IMR-90 (cell line): ENCODE data around the gene ZNF451.

Experiments used
- BHLHE40 ChIP-seq: fragments of 150-350 bp; IDR thresholded peaks from 2 replicates; pipeline ENCODE4 v1.6.1; 2016; ENCODE audit warnings: mild to moderate bottlenecking, low read depth, low read length
- CEBPB ChIP-seq: IDR thresholded peaks from 2 replicates; pipeline ENCODE4 v1.6.1; 2012; ENCODE audit warnings: low read depth, low read length, improper control_type of control experiment
- CHD1 ChIP-seq: IDR thresholded peaks from 2 replicates; pipeline ENCODE4 v1.6.1; 2012; ENCODE audit warnings: low read depth, low read length, improper control_type of control experiment
- MAZ ChIP-seq: IDR thresholded peaks from 2 replicates; pipeline ENCODE4 v1.6.1; 2012; ENCODE audit warnings: low read depth, mild to moderate bottlenecking, low read length, improper control_type of control experiment, moderate library complexity, borderline replicate concordance
- MXI1 ChIP-seq: IDR thresholded peaks from 2 replicates; pipeline ENCODE4 v1.6.1; 2012; ENCODE audit warnings: low read depth, mild to moderate bottlenecking, low read length, moderate library complexity, borderline replicate concordance
- POLR2A ChIP-seq: IDR thresholded peaks from 2 replicates; pipeline ENCODE4 v1.6.1; 2012; ENCODE audit warnings: mild to moderate bottlenecking, low read depth, low read length
- RAD21 ChIP-seq: IDR thresholded peaks from 2 replicates; pipeline ENCODE4 v1.6.1; 2012; ENCODE audit warnings: low read length, improper control_type of control experiment
- RFX5 ChIP-seq: IDR thresholded peaks from 2 replicates; pipeline ENCODE4 v1.8.0; 2012; ENCODE audit warnings: low read depth, mild to moderate bottlenecking, low read length, moderate library complexity
- SMC3 ChIP-seq: fragments of 150-350 bp; IDR thresholded peaks from 2 replicates; pipeline ENCODE4 v1.6.1; 2016; ENCODE audit warnings: low read depth, mild to moderate bottlenecking, antibody characterized with exemption, low read length, moderate library complexity
- TF ChIP-seq, protein P1 (sequence below): conservative IDR thresholded peaks from 2 replicates; pipeline ENCODE4 v1.5.1; 2012; ENCODE audit warnings: mild to moderate bottlenecking, low read depth, low read length, improper control_type of control experiment
- TF ChIP-seq, protein P2 (sequence below): fragments of 150-350 bp; IDR thresholded peaks from 2 replicates; pipeline ENCODE4 v1.6.1; 2017; ENCODE audit warnings: mild to moderate bottlenecking, antibody characterized with exemption, low read length, low read depth
- TF ChIP-seq, protein P3 (sequence below): fragments of 150-350 bp; IDR thresholded peaks from 2 replicates; pipeline ENCODE4 v1.6.1; 2016; ENCODE audit warnings: low read depth, mild to moderate bottlenecking, low read length, moderate library complexity, borderline replicate concordance

DNA sequence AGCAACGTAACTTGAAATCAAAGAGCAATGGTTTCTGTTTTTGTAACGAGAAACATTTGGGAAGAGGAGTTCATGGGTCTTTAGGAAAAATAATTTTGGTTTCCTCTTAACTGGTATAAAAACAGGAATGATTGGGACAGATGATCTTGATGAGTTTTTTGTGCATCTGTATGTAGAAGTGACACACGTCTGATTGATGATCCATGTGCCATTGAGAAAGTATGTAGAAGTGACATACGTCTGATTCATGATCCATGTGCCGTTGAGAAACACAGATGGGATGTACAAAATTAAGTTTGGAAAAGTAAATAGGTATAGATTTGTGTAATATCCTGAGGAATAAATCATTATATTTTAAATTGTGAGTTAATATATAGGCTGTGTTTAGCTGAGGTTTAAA lies 41.4 kb upstream of the ZNF451 start:
- TF ChIP-seq RFX5, result no peak
- TF ChIP-seq, protein P1, sequence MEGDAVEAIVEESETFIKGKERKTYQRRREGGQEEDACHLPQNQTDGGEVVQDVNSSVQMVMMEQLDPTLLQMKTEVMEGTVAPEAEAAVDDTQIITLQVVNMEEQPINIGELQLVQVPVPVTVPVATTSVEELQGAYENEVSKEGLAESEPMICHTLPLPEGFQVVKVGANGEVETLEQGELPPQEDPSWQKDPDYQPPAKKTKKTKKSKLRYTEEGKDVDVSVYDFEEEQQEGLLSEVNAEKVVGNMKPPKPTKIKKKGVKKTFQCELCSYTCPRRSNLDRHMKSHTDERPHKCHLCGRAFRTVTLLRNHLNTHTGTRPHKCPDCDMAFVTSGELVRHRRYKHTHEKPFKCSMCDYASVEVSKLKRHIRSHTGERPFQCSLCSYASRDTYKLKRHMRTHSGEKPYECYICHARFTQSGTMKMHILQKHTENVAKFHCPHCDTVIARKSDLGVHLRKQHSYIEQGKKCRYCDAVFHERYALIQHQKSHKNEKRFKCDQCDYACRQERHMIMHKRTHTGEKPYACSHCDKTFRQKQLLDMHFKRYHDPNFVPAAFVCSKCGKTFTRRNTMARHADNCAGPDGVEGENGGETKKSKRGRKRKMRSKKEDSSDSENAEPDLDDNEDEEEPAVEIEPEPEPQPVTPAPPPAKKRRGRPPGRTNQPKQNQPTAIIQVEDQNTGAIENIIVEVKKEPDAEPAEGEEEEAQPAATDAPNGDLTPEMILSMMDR, result no peak
- no peak for TF ChIP-seq MAZ
- no peak for TF ChIP-seq RAD21
- no peak for TF ChIP-seq CHD1
- no peak for TF ChIP-seq POLR2A
- TF ChIP-seq, protein P2, sequence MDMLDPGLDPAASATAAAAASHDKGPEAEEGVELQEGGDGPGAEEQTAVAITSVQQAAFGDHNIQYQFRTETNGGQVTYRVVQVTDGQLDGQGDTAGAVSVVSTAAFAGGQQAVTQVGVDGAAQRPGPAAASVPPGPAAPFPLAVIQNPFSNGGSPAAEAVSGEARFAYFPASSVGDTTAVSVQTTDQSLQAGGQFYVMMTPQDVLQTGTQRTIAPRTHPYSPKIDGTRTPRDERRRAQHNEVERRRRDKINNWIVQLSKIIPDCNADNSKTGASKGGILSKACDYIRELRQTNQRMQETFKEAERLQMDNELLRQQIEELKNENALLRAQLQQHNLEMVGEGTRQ, result no peak
- TF ChIP-seq MXI1, result no peak
- TF ChIP-seq, protein P3, sequence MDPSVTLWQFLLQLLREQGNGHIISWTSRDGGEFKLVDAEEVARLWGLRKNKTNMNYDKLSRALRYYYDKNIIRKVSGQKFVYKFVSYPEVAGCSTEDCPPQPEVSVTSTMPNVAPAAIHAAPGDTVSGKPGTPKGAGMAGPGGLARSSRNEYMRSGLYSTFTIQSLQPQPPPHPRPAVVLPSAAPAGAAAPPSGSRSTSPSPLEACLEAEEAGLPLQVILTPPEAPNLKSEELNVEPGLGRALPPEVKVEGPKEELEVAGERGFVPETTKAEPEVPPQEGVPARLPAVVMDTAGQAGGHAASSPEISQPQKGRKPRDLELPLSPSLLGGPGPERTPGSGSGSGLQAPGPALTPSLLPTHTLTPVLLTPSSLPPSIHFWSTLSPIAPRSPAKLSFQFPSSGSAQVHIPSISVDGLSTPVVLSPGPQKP, result no peak
- TF ChIP-seq SMC3, result no peak
- TF ChIP-seq BHLHE40, result no peak
- no peak for TF ChIP-seq CEBPB
